K562 (cell line): ENCODE results near the gene PTPMT1. TPM values are rescaled to one million over a fixed set of nuclear protein-coding genes. Genes with fewer than 3 reads are reported as not detected.

Source experiments
- BRF2 ChIP-seq: IDR thresholded peaks from 3 replicates; pipeline ENCODE4 v1.6.1; 2011; ENCODE audit warnings: borderline replicate concordance, mild to moderate bottlenecking; ENCODE audit not compliant: insufficient read length, insufficient read depth
- CC2D1A ChIP-seq: fragments of 450-650 bp; IDR thresholded peaks from 2 replicates; pipeline ENCODE4 v1.6.1; 2017; ENCODE audit warnings: mild to moderate bottlenecking
- CXXC5 ChIP-seq: fragments of 250-450 bp; sonication (Bioruptor Pico); IDR thresholded peaks from 2 replicates; pipeline ENCODE4 v1.8.0; 2022; ENCODE audit warnings: inconsistent platforms, mild to moderate bottlenecking, moderate library complexity
- GABPA ChIP-seq: fragments of 200-800 bp; sonication (Bioruptor generic); conservative IDR thresholded peaks from 2 replicates; pipeline ENCODE4 v1.6.1; 2016; ENCODE audit warnings: low read depth, missing genetic modification characterization, missing compliant biosample characterization
- PCBP1 ChIP-seq: fragments of 200-400 bp; formaldehyde crosslinking; IDR thresholded peaks from 2 replicates; pipeline ENCODE4 v1.6.1; 2018; ENCODE audit warnings: mild to moderate bottlenecking, low read depth, low read length; ENCODE audit not compliant: poor library complexity, severe bottlenecking
- TBP ChIP-seq: optimal IDR thresholded peaks from 2 replicates; pipeline ENCODE3; 2011; ENCODE audit warnings: low read depth, low read length, improper control_type of control experiment
- XRCC4 ChIP-seq: IDR thresholded peaks from one replicate; pipeline ENCODE4 v1.6.1; 2011; ENCODE audit not compliant: insufficient read depth, insufficient read length; ENCODE audit errors: extremely low read depth
- ZBTB8A ChIP-seq: fragments of 450-650 bp; IDR thresholded peaks from 2 replicates; pipeline ENCODE4 v1.6.1; 2018; ENCODE audit warnings: mild to moderate bottlenecking, moderate library complexity; ENCODE audit not compliant: partially characterized antibody
- ZNF124 ChIP-seq: sonication (generic); formaldehyde crosslinking; IDR thresholded peaks from 2 replicates; pipeline ENCODE4 v1.8.1; 2022; ENCODE audit warnings: missing genetic modification reagents
- ZNF586 ChIP-seq: fragments of 450-650 bp; formaldehyde crosslinking; conservative IDR thresholded peaks from 2 replicates; pipeline ENCODE4 v1.4.0; 2020; ENCODE audit warnings: mild to moderate bottlenecking, moderate library complexity
- ZNF655 ChIP-seq: fragments of 250-450 bp; sonication (Bioruptor Pico); IDR thresholded peaks from 2 replicates; pipeline ENCODE4 v1.5.0; 2021
- polyA plus RNA-seq, 8 experiments: library from polyadenylated mRNA; depleted of rRNA in 4 of 8; stranded (reverse) in 5 of 8; unstranded in 3 of 8; fragments of >200 nt; fragmentation: Nextera tagmentation in 2 of 8; fragmentation: Illumina TruSeq in 1 of 8; extraction: Ambion mirVana in 2 of 8; extraction: Trizol in 1 of 8; gene quantifications; 2 replicates each; pipeline versions ENCODE4 v1.2.1 to v1.2.3, GENCODE V29; 2011 to 2014; ENCODE audit warnings: inconsistent platforms in 1 of 8, missing spikeins in 1 of 8
- total RNA-seq, 7 experiments: library from RNA; depleted of rRNA in 6 of 7; stranded (reverse); fragments of >200 nt in 6 of 7; fragmentation: Illumina TruSeq in 2 of 7; extraction: Trizol in 2 of 7; gene quantifications; 2 replicates each; pipeline versions ENCODE4 v1.2.1 to v1.2.3, GENCODE V29; 2011 to 2021; ENCODE audit warnings: low replicate concordance in 1 of 7

Gene PTPMT1
- total and polyA plus RNA-seq, 9 of the 15 experiments (the other 6 are each of a cell fraction or from before 2014, with no cell fraction given): 10.4 to 140 (median 67.2) TPM

- TF ChIP-seq TBP (no peak), ZNF586 (no peak), PCBP1 (no peak), CXXC5 (CRISPR knock-in tag) (no peak), GABPA (no peak), ZNF124 (CRISPR knock-in tag) (no peak), ZNF655 (CRISPR knock-in tag) (no peak), CC2D1A (no peak), BRF2 (no peak), ZBTB8A (no peak), XRCC4 (no peak)
Measured at GRCh38 chr11:47552056-47552565, 13.3 kb upstream of the PTPMT1 start (continued).
